ENCODE measurements around the gene CDCP2. TPM values are rescaled to one million over a fixed set of nuclear protein-coding genes. Genes with fewer than 3 reads are reported as not detected.

The CDCP2 gene
- not detected for total RNA-seq

DNA sequence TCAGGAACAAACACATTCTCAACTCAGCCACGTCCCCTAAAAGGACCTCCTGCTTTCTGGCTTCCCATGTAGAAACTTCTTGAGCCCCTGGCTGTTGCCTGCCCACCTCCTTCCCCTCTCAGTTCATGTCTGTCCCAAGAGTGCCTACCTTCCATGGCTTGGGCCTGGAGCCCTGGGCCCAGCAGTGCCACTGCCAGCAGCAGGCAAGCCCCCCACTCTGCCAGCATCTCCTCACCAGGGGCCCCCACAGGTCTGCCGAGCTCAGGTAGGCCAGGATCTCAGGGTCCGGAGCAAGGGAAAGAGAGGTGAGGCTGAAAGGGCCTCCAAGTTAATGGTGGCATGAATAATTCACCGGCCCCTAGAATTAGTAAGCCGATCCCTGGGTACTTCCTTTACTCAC is at the start of gene CDCP2:
Gene CDCP2, minus strand, starts transcription at position 305 of the 400 bp plus-strand sequence. Its CDS starts 78 bp downstream, at position 227.
- ChIA-PET POLR2A (no interaction called here), CTCF (no interaction called here)
- H3K4me1 Mint-ChIP-seq = peaks cover 6% of the 10 kb centered on the region
- H3K36me3 Mint-ChIP-seq (ENCODE audit: low read depth) = no peaks in the 10 kb centered on the region
- no peak within 1 kb of the TSS for H3K27ac Mint-ChIP-seq
- no peaks in the 10 kb centered on the region for H3K9me3 Mint-ChIP-seq
- H3K4me3 Mint-ChIP-seq = no peak within 1 kb of the TSS
- no peaks in the 10 kb centered on the region for H3K27me3 Mint-ChIP-seq
- DNase-seq = no peak

DNA sequence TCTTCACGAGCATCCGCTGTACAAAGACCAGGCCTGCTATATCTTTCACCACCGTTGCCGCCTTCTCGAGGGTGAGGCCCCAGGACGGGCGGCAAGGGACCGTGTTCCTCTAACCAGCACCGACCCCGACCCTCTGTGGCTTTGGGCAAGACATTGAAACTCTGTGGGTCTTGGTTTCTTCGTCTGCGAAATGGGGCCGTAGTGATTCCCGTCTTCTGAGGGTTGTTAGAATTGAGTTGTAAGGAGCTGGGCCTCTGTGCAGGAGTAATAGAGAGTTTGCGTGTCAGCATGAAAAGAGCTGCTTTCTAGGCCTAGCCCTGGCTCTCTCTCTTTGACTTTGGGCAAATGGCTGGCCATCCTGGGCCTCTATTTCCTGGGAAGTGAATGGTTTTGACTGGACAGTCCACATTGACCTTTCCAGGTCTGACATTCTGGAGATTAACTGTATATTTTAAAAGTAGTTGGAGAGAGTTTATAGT is 47.8 kb upstream of the CDCP2 start:
- H3K4me3 Mint-ChIP-seq = peak overlapping the region; percentile 83
- ChIA-PET POLR2A (no interaction called here), CTCF (interaction anchor here (1.7 kb wide), 1 partner anchor 29 kb away, joined by 3 read pairs; no protein-coding TSS in a partner anchor)
- H3K27ac Mint-ChIP-seq = peak overlapping the region; percentile 71
- DNase-seq = no peak
- H3K4me1 Mint-ChIP-seq = peaks cover 37% of the 10 kb centered on the region
- no peaks in the 10 kb centered on the region for H3K27me3 Mint-ChIP-seq
- peaks cover 18% of the 10 kb centered on the region for H3K36me3 Mint-ChIP-seq (ENCODE audit: low read depth)
- H3K9me3 Mint-ChIP-seq = no peaks in the 10 kb centered on the region

DNA sequence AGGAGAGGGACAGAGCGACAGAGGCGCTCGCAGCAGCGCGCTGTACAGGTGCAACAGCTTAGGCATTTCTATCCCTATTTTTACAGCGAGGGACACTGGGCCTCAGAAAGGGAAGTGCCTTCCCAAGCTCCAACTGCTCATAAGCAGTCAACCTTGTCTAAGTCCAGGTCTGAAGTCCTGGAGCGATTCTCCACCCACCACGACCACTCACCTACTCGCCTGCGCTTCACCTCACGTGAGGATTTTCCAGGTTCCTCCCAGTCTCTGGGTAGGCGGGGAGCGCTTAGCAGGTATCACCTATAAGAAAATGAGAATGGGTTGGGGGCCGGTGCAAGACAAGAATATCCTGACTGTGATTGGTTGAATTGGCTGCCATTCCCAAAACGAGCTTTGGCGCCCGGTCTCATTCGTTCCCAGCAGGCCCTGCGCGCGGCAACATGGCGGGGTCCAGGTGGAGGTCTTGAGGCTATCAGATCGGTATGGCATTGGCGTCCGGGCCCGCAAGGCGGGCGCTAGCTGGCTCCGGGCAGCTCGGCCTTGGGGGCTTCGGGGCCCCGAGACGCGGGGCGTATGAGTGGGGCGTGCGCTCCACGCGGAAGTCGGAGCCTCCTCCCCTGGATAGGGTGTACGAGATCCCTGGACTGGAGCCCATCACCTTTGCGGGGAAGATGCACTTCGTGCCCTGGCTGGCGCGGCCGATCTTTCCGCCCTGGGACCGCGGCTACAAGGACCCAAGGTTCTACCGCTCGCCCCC is 47.1 kb upstream of the CDCP2 start, which contains the start of the genes CYB5RL and MRPL37:
Gene CYB5RL, minus strand, starts transcription at position 266 of the 754 bp plus-strand sequence. CDS start 4,414 bp downstream, outside the sequence.
Gene MRPL37, plus strand, starts transcription at position 403 of the 754 bp plus-strand sequence. Its CDS starts 77 bp downstream, at position 480.
- ChIA-PET POLR2A (no interaction called here), CTCF (interaction anchor here (0.8 to 1.7 kb wide), 7 partner anchors 10 to 289 kb away, joined by 3 to 5 read pairs (median 3); no protein-coding TSS in a partner anchor)
- H3K36me3 Mint-ChIP-seq (ENCODE audit: low read depth) = peaks cover 14% of the 10 kb centered on the region
- no peaks in the 10 kb centered on the region for H3K27me3 Mint-ChIP-seq
- H3K27ac Mint-ChIP-seq = peak within 1 kb of the TSS; percentile 71
- no peaks in the 10 kb centered on the region for H3K9me3 Mint-ChIP-seq
- peak; percentile 95 for DNase-seq
- H3K4me3 Mint-ChIP-seq = peak within 1 kb of the TSS; percentile 83
- peaks cover 35% of the 10 kb centered on the region for H3K4me1 Mint-ChIP-seq

DNA sequence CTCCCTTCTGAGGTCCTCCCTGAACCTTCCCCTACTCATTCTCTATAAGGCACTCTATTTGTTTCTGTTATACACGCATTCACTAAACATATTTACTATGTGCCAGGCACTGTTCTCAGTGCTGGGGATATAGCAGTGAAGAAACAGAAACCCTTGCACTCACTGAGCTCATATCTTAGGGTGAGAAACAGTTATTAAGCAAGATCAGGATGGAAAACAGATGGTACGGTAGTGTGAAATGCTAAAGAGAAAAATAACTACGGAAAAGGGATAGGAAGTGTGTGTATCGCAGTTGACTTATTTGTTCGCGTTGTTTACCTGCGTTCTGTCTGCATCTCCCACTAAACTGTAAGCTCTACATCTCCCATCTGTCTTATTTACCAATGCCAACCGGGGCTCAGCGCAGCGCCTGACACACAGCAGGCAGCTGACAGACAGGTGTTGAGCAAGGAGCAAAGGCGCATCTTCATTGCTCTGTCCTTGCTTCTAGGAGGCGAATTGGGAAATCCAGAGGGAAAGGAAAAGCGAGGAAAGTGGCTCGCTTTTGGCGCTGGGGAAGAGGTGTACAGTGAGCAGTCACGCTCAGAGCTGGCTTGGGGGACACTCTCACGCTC is 46.5 kb upstream of the CDCP2 start:
- Mint-ChIP-seq H3K27ac (peak overlapping the region; percentile 10), H3K4me3 (peak overlapping the region; percentile 83), H3K9me3 (no peaks in the 10 kb centered on the region), H3K27me3 (no peaks in the 10 kb centered on the region), H3K4me1 (peaks cover 33% of the 10 kb centered on the region), H3K36me3 (ENCODE audit: low read depth) (peaks cover 12% of the 10 kb centered on the region)
- DNase-seq = no peak
- ChIA-PET CTCF (interaction anchor here (0.8 to 1.7 kb wide), 6 partner anchors 11 to 290 kb away, joined by 3 to 5 read pairs (median 3); no protein-coding TSS in a partner anchor), POLR2A (no interaction called here)

DNA sequence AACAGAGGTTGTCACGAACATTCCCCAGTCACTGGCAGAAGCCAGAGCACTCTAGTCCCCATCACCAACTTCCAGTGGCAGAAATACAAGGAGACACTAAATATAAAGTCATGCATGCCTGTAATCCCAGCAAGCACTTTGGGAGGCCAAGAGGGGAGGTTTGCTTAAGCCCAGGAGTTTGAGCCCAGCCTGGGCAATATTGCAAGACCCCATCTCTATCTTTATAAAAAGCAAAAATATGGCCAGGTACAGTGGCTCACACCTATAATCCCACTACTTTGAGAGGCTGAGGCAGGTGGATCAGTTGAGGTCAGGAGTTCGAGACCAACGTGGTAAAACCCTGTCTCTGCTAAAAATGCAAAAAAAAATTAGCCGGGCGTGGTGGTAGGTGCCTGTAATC is 40.7 kb upstream of the CDCP2 start:
- Mint-ChIP-seq H3K9me3 (no peaks in the 10 kb centered on the region), H3K4me1 (no peaks in the 10 kb centered on the region), H3K36me3 (ENCODE audit: low read depth) (peaks cover 6% of the 10 kb centered on the region), H3K27ac (no peak overlapping the region), H3K27me3 (no peaks in the 10 kb centered on the region), H3K4me3 (no peak overlapping the region)
- DNase-seq = no peak
- CTCF ChIA-PET = interaction anchor here (0.6 kb wide), 1 partner anchor 240 kb away, joined by 3 read pairs; no protein-coding TSS in a partner anchor
- POLR2A ChIA-PET = no interaction called here

DNA sequence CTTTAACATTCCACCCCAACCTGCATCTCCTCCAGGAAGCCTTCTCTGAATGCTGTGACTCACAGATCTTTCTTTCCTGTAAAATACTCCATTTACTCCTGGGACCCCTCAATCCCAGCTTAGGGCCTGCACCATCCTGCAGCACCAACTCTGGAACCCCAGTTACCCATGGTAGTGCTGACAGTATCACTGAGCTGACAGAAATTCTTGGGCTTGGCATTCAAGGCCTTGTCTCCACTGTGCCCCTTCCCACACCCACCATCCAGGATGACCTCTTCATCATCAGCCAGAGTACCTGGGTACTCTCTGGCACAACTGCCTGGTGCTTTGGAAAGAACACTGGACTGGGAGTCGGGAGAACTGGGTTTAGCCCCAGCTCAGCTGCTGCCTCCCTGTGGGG is 38.7 kb upstream of the CDCP2 start:
- peaks cover 12% of the 10 kb centered on the region for H3K36me3 Mint-ChIP-seq (ENCODE audit: low read depth)
- CTCF ChIA-PET = no interaction called here
- H3K4me3 Mint-ChIP-seq = no peak overlapping the region
- POLR2A ChIA-PET = no interaction called here
- H3K4me1 Mint-ChIP-seq = no peaks in the 10 kb centered on the region
- no peak overlapping the region for H3K27ac Mint-ChIP-seq
- no peaks in the 10 kb centered on the region for H3K9me3 Mint-ChIP-seq
- no peak for DNase-seq
- H3K27me3 Mint-ChIP-seq = no peaks in the 10 kb centered on the region

DNA sequence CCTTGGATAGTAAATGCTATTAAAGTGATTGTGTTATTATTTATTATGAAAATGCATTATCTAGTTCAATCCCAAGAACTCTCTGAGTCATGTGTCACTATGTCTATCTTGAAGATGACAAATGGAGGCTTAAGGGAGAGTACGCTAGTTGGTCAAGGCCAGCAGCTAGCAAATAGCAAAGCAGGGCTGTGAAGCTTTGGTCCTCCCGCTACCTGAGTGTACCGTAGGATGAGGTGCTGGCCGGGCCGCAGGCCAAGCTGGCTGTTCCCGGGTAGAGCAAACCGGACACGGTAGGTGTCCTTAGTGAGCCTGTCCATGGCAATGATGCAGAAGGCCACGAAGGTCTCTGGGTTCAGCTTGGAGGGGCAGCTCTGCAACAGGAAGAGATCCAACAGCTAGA is 37.7 kb upstream of the CDCP2 start:
- CTCF ChIA-PET = interaction anchor here (1.2 to 1.8 kb wide), 2 partner anchors 9 to 299 kb away, joined by 3 to 5 read pairs; no protein-coding TSS in a partner anchor
- Mint-ChIP-seq H3K27me3 (no peaks in the 10 kb centered on the region), H3K36me3 (ENCODE audit: low read depth) (peaks cover 17% of the 10 kb centered on the region), H3K4me3 (no peak overlapping the region), H3K4me1 (no peaks in the 10 kb centered on the region), H3K27ac (no peak overlapping the region), H3K9me3 (no peaks in the 10 kb centered on the region)
- POLR2A ChIA-PET = no interaction called here
- no peak for DNase-seq

DNA sequence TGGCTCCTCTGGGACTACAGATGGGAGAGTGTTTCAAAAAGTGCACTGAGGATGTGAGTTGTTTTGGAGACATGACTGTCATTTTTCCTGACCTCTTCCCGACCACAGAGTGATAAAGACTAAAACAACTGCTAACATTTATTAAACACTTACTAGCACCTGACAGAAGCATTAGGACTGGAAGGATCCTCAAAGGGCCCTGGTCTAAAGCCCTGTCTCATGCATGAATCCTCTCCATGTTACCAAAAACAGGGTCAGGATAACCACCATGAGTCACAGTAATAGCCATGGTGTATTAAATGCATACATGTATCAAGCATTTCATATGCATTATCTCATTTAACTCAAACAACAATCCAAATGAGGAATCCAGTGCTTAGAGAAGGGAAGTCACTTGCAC is 35.5 kb upstream of the CDCP2 start:
- no peak for DNase-seq
- no peaks in the 10 kb centered on the region for H3K4me1 Mint-ChIP-seq

DNA sequence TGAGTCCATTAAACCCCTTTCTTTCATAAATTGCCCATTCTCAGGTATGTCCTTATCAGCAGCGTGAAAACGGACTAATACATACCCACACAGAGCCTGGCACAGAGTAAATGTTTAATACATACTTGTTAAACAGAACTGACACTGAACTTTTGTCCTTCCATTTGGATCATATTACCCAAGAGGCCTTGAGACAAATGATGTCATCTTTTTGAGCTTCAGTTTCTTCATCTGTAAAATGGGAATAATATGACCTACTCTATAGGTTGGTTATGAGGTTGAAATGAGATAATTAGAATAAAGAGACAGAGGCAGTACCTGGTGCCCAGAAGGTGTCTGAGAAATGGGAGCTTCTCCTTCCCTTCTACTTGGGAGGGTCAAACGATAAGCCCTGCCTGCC is 33.3 kb upstream of the CDCP2 start:
- H3K4me3 Mint-ChIP-seq = no peak overlapping the region
- ChIA-PET CTCF (interaction anchor here (1.3 kb wide), 1 partner anchor 9 kb away, joined by 3 read pairs; no protein-coding TSS in a partner anchor), POLR2A (no interaction called here)
- H3K27ac Mint-ChIP-seq = no peak overlapping the region
- H3K27me3 Mint-ChIP-seq = no peaks in the 10 kb centered on the region
- no peak for DNase-seq
- H3K9me3 Mint-ChIP-seq = no peaks in the 10 kb centered on the region
- peaks cover 20% of the 10 kb centered on the region for H3K36me3 Mint-ChIP-seq (ENCODE audit: low read depth)
- no peaks in the 10 kb centered on the region for H3K4me1 Mint-ChIP-seq

More for the DNA sequence above, 35.5 kb upstream of the CDCP2 start:
- POLR2A ChIA-PET = no interaction called here
- Mint-ChIP-seq H3K4me3 (no peak overlapping the region), H3K9me3 (no peaks in the 10 kb centered on the region), H3K27ac (no peak overlapping the region), H3K36me3 (ENCODE audit: low read depth) (peaks cover 20% of the 10 kb centered on the region), H3K27me3 (no peaks in the 10 kb centered on the region)
- CTCF ChIA-PET = interaction anchor here (1.2 kb wide), 1 partner anchor 10 kb away, joined by 3 read pairs; no protein-coding TSS in a partner anchor

DNA sequence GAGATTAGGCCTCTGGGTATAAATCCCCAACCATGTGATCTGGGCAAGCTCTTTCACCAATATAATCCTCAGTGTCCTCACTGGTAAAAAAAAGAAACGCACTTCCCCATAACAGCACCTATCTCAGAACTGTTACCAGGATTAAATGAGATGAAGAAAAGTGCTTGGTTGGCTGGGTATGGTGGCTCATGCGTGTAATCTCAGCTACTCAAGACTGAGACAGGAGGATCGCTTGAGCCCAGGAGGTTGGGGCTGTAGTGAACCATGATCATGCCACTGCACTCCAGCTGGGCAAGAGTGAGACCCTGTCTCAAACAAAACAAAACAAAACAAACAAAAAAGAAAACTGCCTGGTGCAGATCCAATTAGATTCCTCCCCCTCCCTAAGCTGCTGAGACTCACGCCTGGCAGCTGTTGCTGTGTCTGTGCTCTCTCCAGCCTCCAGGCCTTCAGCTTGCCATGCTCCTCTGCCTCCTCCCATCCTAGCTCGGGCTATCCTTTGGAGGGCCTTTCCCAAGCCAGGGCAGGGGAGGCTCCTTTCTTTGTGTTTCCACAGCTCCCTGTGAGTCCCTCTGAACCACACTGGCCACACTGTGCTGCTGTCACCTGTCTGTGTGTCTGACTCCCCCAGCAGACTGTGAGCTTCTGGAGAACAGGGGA is 28.0 kb upstream of the CDCP2 start:
- Mint-ChIP-seq H3K36me3 (ENCODE audit: low read depth) (peaks cover 11% of the 10 kb centered on the region), H3K27me3 (no peaks in the 10 kb centered on the region), H3K4me3 (no peak overlapping the region), H3K4me1 (no peaks in the 10 kb centered on the region), H3K9me3 (no peaks in the 10 kb centered on the region), H3K27ac (no peak overlapping the region)
- ChIA-PET POLR2A (no interaction called here), CTCF (interaction anchor here (0.5 to 1.9 kb wide), 9 partner anchors 9 to 335 kb away, joined by 3 to 5 read pairs (median 3); no protein-coding TSS in a partner anchor)
- no peak for DNase-seq

DNA sequence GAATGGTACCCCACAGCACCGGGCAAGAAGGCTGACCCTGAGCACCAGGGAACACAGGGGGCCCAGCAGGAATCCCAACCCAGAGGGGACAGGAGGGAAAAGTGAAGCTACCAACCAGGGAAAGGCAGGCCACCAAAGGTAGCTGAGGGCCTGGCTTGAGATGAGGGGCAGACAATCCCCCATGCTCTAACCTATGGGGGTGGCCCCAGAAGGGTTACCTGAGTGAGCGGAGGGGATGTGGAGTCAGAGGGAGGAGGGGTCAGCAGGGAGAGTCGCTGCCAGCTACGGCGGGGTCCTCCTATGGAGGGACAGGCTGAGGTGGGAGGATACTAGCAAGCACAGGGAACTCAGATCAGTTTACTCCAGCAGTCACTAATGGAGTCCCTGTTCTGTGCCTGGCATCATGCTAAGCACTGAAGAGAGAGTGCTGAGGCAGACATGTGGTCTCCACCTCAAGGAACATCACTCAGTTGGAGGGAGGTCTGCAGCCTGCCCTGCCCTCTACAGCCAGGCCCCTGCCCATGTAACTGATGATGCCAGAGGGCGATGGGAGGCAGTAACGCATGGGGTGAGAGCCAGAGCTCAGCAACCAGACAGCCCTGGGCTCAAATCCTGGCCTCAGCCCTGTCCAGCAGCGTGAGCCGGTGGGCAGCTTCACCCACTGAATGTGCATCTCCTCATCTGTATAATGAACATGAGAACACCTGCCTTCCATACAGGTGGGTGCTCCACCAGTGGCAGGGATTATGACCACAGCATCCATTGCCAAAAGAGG is 25.7 kb upstream of the CDCP2 start:
- peaks cover 5% of the 10 kb centered on the region for H3K36me3 Mint-ChIP-seq (ENCODE audit: low read depth)
- H3K4me3 Mint-ChIP-seq = no peak overlapping the region
- H3K9me3 Mint-ChIP-seq = no peaks in the 10 kb centered on the region
- H3K27ac Mint-ChIP-seq = no peak overlapping the region
- no peak for DNase-seq
- H3K27me3 Mint-ChIP-seq = no peaks in the 10 kb centered on the region
- peaks cover 8% of the 10 kb centered on the region for H3K4me1 Mint-ChIP-seq
- ChIA-PET CTCF (interaction anchor here (0.8 to 1.2 kb wide), 2 partner anchors 10 to 208 kb away, joined by 3 read pairs; no protein-coding TSS in a partner anchor), POLR2A (no interaction called here)

DNA sequence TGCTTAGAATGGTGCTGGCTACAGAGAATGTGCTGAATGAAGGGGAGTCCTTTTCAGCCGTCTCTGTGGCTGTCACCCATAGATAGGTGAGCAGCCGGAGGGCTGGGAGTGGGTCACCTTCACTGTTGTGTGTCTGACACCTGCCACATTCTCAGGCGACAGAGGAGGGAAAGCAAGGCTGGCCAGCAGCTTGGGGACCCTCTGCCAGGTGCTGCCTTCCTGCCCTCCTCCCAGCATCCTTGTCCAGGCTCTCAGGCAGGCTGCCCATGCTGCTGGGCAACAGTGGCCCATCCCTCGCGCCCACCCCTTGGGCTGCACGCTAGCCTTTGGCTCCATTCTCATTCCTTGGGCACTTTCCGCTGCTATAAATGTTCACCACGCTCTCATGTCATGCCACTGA is 24.9 kb upstream of the CDCP2 start:
- ChIA-PET POLR2A (no interaction called here), CTCF (no interaction called here)
- Mint-ChIP-seq H3K4me1 (peaks cover 13% of the 10 kb centered on the region), H3K4me3 (no peak overlapping the region), H3K9me3 (no peaks in the 10 kb centered on the region), H3K27me3 (no peaks in the 10 kb centered on the region), H3K36me3 (ENCODE audit: low read depth) (no peaks in the 10 kb centered on the region), H3K27ac (no peak overlapping the region)
- no peak for DNase-seq

All from activated CD4-positive, alpha-beta T cell treated with anti-CD3 and anti-CD28 coated beads, Interleukin-2, amount 10 ng/mL, durations not matched to agents 7 days and 5 days (primary cell).